ENCODE results near the gene CSNK1G1.
"Not testable (repeated sequence)": the region's sequence is repeated elsewhere in the genome, so short reads cannot be mapped to it uniquely, and the experiment has no call there.

The CSNK1G1 gene

GRCh38 chr15:64369078-64369607, 13.2 kb upstream of the CSNK1G1 start:
- no peak overlapping the region for H3K4me3 ChIP-seq (ENCODE audit: low read length)
- TF ChIP-seq ZNF274 (IDR thresholded peaks at IDR 0.05; ENCODE audit: low read depth, low read length) = no peak

DNA sequence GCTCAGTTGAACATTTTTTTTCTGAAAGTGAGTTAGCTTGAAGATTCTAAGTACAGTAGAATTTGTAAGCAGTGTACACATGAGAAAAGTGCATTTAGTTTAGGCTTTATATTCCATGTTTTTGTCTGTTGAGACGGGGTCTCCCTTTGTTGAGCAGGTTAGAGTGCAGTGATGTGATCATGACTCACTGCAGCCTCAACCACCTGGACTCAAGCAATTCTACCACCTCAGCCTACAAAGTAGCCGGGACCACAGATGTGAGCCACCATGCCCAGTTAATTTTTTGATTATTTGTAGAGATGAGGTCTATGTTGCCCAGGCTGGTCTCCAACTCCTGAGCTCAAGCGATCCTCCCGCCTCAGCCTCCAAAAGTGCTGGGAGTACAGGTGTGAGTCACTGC, 5.3 kb upstream of the CSNK1G1 start:
- TF ChIP-seq ZNF274 (IDR thresholded peaks at IDR 0.05; ENCODE audit: low read depth, low read length) = no peak
- H3K4me3 ChIP-seq (ENCODE audit: low read length) = no peak overlapping the region

GRCh38 chr15:64356710-64357040, 702 bp upstream of the CSNK1G1 start:
- H3K4me3 ChIP-seq (ENCODE audit: low read length) = peak overlapping the region; percentile 91; the same call in 1 of the 2 replicates

DNA sequence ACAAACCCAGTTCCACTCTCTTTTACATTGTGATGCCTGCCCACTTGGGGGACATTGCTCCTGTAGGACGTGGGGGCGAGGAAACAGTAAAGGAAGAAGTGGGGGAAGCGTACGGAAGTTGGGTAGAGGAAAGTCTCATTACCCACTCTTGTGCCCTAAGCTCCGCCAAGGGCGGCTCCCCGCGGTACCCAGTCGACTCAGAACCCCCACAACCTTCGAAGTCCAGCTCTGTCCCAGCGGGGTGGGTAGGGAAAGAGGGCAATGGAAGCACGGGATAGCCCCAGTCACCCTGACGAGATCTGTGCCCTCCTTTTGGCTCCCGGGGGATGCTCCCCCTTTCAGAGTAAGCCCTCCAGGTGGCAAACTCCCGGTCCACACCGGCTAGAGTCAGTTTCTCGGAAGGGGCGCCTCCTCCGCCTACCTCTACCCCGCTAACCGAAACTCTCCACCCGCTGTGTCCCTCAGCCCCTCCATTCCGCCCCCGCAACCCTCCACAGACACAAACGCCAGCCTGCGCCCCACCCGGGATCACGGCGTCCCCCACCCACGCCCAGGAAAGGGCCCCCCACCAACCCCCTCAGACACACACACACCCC, 527 bp downstream of the CSNK1G1 start:
- peak overlapping the region; percentile 91 for H3K4me3 ChIP-seq (ENCODE audit: low read length)
- TF ChIP-seq ZNF274 (IDR thresholded peaks at IDR 0.05; ENCODE audit: low read depth, low read length) = no peak

More at GRCh38 chr15:64356710-64357040, 702 bp upstream of the CSNK1G1 start:
- TF ChIP-seq ZNF274 (IDR thresholded peaks at IDR 0.05; ENCODE audit: low read depth, low read length) = no peak

GRCh38 chr15:64354688-64355344, 1.2 kb downstream of the CSNK1G1 start:
- peak overlapping the region; percentile 91 for H3K4me3 ChIP-seq (ENCODE audit: low read length)
- TF ChIP-seq ZNF274 (IDR thresholded peaks at IDR 0.05; ENCODE audit: low read depth, low read length) = no peak

GRCh38 chr15:64351265-64351664, 4.7 kb downstream of the CSNK1G1 start:
- H3K4me3 ChIP-seq (ENCODE audit: low read length) = no peak overlapping the region
- no peak for TF ChIP-seq ZNF274 (IDR thresholded peaks at IDR 0.05; ENCODE audit: low read depth, low read length)

DNA sequence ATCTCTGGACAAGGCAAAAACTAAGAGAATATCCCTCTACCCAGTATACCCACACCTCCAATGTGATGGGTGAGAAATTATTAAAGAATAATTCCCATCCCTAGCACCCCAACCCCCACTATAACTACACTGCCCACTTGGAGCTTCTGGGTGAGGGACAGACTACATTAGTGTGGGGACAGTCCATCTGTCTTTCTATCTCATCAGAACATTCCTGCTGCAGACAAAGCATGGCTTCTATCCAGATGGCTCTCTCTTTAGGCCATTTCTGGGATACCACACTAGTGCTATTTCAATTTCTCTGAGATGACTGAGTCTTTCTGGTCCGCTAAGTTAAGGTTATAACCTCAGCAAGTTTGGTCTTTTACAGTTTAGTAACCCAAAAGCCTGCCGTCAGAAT, 6.6 kb downstream of the CSNK1G1 start:
- no peak for TF ChIP-seq ZNF274 (IDR thresholded peaks at IDR 0.05; ENCODE audit: low read depth, low read length)
- no peak overlapping the region for H3K4me3 ChIP-seq (ENCODE audit: low read length)

DNA sequence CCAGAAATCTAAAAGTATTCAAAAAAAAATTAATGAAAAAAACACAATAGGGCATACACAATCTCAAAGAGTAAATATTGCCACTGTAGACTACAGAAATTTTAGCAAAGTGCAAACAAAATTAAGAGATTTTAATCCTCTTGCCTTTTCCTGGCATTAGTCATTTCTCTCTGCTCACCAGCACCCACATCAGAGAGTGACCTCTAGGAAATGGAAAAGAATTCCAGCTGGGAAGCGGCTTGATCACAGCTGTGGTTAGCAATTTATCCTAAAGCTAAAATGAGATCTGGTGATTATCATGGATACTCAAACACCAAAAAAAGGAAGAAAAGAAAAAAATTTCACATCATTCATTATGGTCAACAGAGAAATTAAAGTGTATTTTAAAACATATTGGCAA, 7.5 kb downstream of the CSNK1G1 start:
- TF ChIP-seq ZNF274 (IDR thresholded peaks at IDR 0.05; ENCODE audit: low read depth, low read length) = no peak

GRCh38 chr15:64346242-64346641, 9.7 kb downstream of the CSNK1G1 start:
- not testable (repeated sequence) for H3K4me3 ChIP-seq (ENCODE audit: low read length)

More for the DNA sequence above, 7.5 kb downstream of the CSNK1G1 start:
- no peak overlapping the region for H3K4me3 ChIP-seq (ENCODE audit: low read length)

- no peak for TF ChIP-seq ZNF274 (IDR thresholded peaks at IDR 0.05; ENCODE audit: low read depth, low read length)
Measured at GRCh38 chr15:64344651-64345294, 11.2 kb downstream of the CSNK1G1 start.

DNA sequence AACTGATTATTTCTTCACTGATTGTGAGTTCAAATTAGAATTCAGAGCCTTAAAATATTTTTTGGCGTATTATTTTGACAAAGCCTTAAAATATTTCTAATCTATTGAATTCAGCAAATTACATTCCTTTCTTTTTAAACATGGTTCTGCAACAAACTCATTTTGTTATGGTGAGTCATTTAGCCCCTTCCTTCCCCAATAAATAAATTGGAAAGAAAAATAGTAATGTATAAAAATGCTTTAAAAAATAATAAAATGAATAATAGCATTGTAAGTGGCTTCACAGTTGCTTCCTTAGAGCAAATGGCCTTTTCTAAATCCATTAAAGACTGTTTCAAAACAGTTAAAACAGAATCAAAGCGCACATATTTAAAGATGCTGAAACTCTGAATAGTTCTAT, 12.1 kb downstream of the CSNK1G1 start:
- H3K4me3 ChIP-seq (ENCODE audit: low read length) = no peak overlapping the region
- TF ChIP-seq ZNF274 (IDR thresholded peaks at IDR 0.05; ENCODE audit: low read depth, low read length) = no peak

More at GRCh38 chr15:64344651-64345294, 11.2 kb downstream of the CSNK1G1 start:
- no peak overlapping the region for H3K4me3 ChIP-seq (ENCODE audit: low read length)

- no peak overlapping the region for H3K4me3 ChIP-seq (ENCODE audit: low read length)
- TF ChIP-seq ZNF274 (IDR thresholded peaks at IDR 0.05; ENCODE audit: low read depth, low read length) = no peak
Measured at GRCh38 chr15:64343222-64343621, 12.8 kb downstream of the CSNK1G1 start.

DNA sequence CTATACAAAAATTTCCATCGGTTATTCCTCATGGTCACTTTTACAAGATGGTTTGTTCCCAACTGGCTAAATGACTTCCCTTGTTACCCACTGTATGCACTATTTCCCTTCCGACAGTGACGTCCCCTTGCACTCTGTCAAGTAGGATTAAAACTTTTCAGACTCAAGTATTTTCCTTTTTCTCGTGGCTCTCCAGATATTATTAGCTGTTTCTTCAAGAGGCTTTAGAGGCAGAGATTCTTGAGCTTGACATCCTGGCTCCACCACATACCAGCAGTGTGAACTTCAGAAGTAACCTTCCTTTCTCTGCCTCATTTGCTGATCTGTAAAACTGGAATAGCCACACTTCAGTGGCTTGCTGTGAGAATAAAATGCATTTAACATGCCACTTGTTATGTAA, 14.0 kb downstream of the CSNK1G1 start:
- H3K4me3 ChIP-seq (ENCODE audit: low read length) = no peak overlapping the region
- no peak for TF ChIP-seq ZNF274 (IDR thresholded peaks at IDR 0.05; ENCODE audit: low read depth, low read length)

GRCh38 chr15:64340355-64340754, 15.6 kb downstream of the CSNK1G1 start:
- no peak for TF ChIP-seq ZNF274 (IDR thresholded peaks at IDR 0.05; ENCODE audit: low read depth, low read length)
- H3K4me3 ChIP-seq (ENCODE audit: low read length) = no peak overlapping the region

DNA sequence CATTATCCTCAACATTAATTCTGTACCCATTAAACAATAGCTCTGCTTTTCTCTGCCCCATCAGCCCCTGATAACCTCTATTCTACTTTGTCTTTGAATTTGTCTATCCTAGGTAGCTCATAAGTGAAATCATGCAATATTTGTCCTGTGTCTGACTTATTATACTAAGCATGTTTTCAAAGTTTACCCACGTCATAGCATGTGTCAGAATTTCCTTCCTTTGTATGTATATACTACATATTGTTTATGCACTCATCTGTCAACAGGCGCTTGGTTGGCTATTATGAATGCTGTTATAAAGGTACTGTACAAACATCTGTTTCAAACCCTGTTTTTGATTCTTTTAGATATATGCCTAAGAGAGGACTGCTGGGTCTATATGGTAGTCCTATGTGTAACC, 18.2 kb downstream of the CSNK1G1 start:
- no peak overlapping the region for H3K4me3 ChIP-seq (ENCODE audit: low read length)
- TF ChIP-seq ZNF274 (IDR thresholded peaks at IDR 0.05; ENCODE audit: low read depth, low read length) = no peak
